AG04450 (cell line): ENCODE data around the gene GTSE1. TPM values are rescaled to one million over a fixed set of nuclear protein-coding genes. Genes with fewer than 3 reads are reported as not detected.

Experiments
- CTCF ChIA-PET: fragments of 300-600, 350-600 bp; formaldehyde crosslinking; extraction: SDS; loops from one replicate; lab custom pipeline; 2022; ENCODE audit warnings: antibody characterized with exemption, inconsistent platforms; lab: Charles Lee
- POLR2A ChIA-PET: fragments of 350-600 bp; formaldehyde crosslinking; extraction: SDS; loops from one replicate; lab custom pipeline; 2021; ENCODE audit warnings: antibody characterized with exemption, inconsistent platforms; lab: Yijun Ruan, JAX
- DNase-seq: peaks from one replicate; pipeline ENCODE4 v3.0.0-alpha.2; 2011; ENCODE audit warnings: low read depth, low spot score
- H3K27ac ChIP-seq: one replicate; pipeline ENCODE4 v1.5.1; 2012; ENCODE audit warnings: low read depth, low read length, control low read depth
- H3K27me3 ChIP-seq: one replicate; pipeline ENCODE4 v1.6.0; 2012; ENCODE audit warnings: low read length; ENCODE audit not compliant: control insufficient read depth, insufficient read depth
- H3K4me3 ChIP-seq: 2 replicates; pipeline ENCODE4 v1.5.1; 2011; ENCODE audit warnings: mild to moderate bottlenecking, low read depth, low read length, control low read depth
- H3K9me3 ChIP-seq: 2 replicates; pipeline ENCODE4 v1.5.1; 2012; ENCODE audit warnings: low read length; ENCODE audit not compliant: control insufficient read depth, insufficient read depth
- CTCF ChIP-seq: IDR thresholded peaks from 2 replicates; pipeline ENCODE4 v1.5.1; 2011; ENCODE audit warnings: low read depth, low read length, control low read depth, inconsistent platforms
- polyA plus RNA-seq: library from polyadenylated mRNA; depleted of rRNA; stranded (reverse); fragments of >200 nt; gene quantifications from 2 replicates; pipeline ENCODE4 v1.2.3, GENCODE V29; 2011

The GTSE1 gene
- polyA plus RNA-seq, 1 experiment, result 4.0 TPM

DNA sequence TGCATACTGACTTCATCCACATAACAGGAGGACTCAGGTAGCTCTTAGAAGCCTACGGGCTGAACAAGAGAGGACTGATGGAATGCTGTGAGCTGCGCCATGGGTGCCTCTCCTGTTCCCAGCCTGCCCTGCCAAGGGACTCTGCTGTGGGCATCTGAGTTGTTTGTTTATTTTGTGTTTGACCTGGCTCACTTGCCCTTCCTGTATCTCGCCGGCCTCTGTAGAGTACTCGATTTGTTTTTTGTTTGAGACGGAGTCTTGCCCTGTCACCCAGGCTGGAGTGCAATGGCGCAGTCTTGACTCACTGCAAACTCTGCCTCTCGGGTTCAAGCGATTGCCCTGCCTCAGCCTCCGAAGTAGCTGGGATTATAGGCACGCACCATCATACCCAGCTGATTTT is 27.1 kb upstream of the GTSE1 start:
- Histone ChIP-seq H3K27me3 (no peaks in the 10 kb centered on the region), H3K4me3 (no peak overlapping the region), H3K9me3 (peaks cover 9% of the 10 kb centered on the region), H3K27ac (no peak overlapping the region)
- no peak for TF ChIP-seq CTCF
- DNase-seq, result no peak
- CTCF ChIA-PET, result interaction anchor here (1.4 to 2.3 kb wide), 2 partner anchors 148 to 263 kb away, joined by 3 to 5 read pairs; no protein-coding TSS in a partner anchor
- POLR2A ChIA-PET, result interaction anchor here (0.6 to 1.5 kb wide), 2 partner anchors 20 to 1120 kb away, joined by 3 to 5 read pairs; partner anchors contain the start of gene CDPF1

DNA sequence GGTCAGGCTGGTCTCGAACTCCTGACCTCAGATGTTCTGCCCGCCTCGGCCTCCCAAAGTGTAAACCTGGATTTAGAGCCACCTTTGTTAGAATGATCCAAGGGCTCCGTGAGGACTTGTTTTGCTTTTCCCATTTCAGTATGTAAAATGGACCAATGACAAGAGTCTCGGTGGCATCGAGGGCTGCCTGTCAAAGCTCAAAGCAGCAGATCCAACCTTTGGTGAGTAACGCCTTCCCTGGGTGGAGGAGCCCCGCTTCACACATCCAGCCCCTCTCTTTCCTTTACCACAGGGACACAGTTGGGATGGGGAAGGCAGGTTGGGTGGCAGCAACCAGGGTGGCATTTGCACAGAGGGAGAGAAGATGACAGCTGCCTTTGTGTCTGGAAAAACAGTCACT is 24.5 kb upstream of the GTSE1 start:
- Histone ChIP-seq H3K27ac (no peak overlapping the region), H3K9me3 (no peaks in the 10 kb centered on the region; the same call in 1 of the 2 replicates), H3K4me3 (no peak overlapping the region), H3K27me3 (no peaks in the 10 kb centered on the region)
- no peak for DNase-seq
- ChIA-PET CTCF (no interaction called here), POLR2A (no interaction called here)
- TF ChIP-seq CTCF, result no peak

DNA sequence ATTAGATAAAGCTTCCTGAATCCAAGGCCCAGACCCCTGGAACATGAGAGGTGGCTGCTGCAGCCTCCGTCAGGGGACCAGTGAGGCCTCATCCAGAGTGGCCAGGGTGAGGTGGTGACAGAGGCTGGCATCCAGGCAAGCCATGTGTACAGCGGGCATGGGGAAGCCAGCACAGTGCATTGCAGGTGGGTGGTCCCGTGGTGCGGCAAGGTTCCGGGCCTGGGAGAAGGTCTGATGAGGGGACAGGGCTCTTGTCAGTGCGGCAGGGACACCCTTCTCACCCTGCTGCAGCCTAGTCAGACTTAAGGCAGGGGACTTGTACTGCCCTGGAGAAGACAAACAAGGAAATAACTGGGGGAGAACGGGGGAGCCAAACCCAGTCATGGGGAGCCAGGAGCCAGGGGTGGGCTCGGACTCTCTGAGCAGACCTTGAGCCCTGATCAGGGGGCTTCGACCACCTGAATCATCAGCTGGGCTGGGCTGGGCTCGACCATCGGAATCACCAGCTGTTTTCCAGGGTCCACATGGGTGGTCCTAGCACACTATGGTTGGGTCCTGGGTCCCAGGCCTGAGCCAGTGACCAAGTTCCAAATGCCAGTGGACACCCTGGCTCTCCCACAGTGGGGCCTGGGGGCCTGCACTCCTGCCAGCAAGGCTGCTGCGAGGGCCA is 23.8 kb upstream of the GTSE1 start:
- Histone ChIP-seq H3K4me3 (no peak overlapping the region), H3K9me3 (no peaks in the 10 kb centered on the region), H3K27ac (no peak overlapping the region), H3K27me3 (no peaks in the 10 kb centered on the region)
- ChIA-PET CTCF (no interaction called here), POLR2A (no interaction called here)
- no peak for DNase-seq
- no peak for TF ChIP-seq CTCF

GRCh38 chr22:46273432-46274148 is 23.1 kb upstream of the GTSE1 start:
- no peak overlapping the region for H3K27ac ChIP-seq
- ChIA-PET POLR2A (no interaction called here), CTCF (no interaction called here)
- no peaks in the 10 kb centered on the region for H3K9me3 ChIP-seq
- no peak for TF ChIP-seq CTCF
- DNase-seq, result no peak
- H3K4me3 ChIP-seq, result no peak overlapping the region
- H3K27me3 ChIP-seq, result no peaks in the 10 kb centered on the region

DNA sequence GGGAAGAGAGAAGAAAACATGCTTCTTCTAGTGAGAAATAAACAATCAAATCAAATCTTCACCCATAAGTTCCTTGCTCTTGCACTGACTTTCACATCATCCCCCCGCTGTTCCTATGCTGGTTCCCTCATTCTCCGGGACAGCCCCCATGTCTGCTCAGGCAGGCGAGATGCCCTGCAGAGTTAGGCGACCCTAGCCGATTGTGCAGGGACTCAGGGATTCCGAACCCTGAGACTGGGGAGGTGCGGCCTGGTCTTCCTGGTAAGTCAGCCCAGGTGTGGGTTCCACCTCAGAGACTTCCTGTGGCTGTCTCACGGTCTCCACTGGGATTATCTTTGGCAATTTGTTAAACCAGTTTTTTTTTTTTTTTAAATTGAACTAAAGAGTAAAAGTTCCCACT is 22.3 kb upstream of the GTSE1 start:
- Histone ChIP-seq H3K4me3 (no peak overlapping the region), H3K27me3 (no peaks in the 10 kb centered on the region)
- POLR2A ChIA-PET, result no interaction called here

More for the DNA sequence above, 22.3 kb upstream of the GTSE1 start:
- H3K27ac ChIP-seq, result no peak overlapping the region
- CTCF ChIA-PET, result no interaction called here
- no peak for TF ChIP-seq CTCF
- no peak for DNase-seq
- H3K9me3 ChIP-seq, result no peaks in the 10 kb centered on the region
